Type B pancreatic cell (in vitro differentiated cells): ENCODE data around the gene ALPI. TPM values are rescaled to one million over a fixed set of nuclear protein-coding genes. Genes with fewer than 3 reads are reported as not detected.
A peak's percentile ranks its signal among the peaks of the same experiment; 100 is the strongest.
"Not testable (repeated sequence)": the region's sequence is repeated elsewhere in the genome, so short reads cannot be mapped to it uniquely, and the experiment has no call there.

Experiments
- DNase-seq: peaks from one replicate; pipeline ENCODE4 v3.0.0; 2021; ENCODE audit warnings: mixed read lengths; ENCODE audit not compliant: unreplicated experiment; ENCODE audit errors: extremely low spot score
- H3K27ac Mint-ChIP-seq: 2 replicates; pipeline ENCODE4 v1.8.0; 2021; ENCODE audit warnings: mild to moderate bottlenecking, mixed read lengths
- H3K27me3 Mint-ChIP-seq: 2 replicates; pipeline ENCODE4 v1.8.0; 2021; ENCODE audit warnings: mixed read lengths
- H3K36me3 Mint-ChIP-seq: 2 replicates; pipeline ENCODE4 v1.8.0; 2021; ENCODE audit warnings: mixed read lengths
- H3K4me1 Mint-ChIP-seq: one replicate; pipeline ENCODE4 v1.8.0; 2021; ENCODE audit warnings: mixed read lengths; ENCODE audit not compliant: unreplicated experiment
- H3K4me3 Mint-ChIP-seq: 2 replicates; pipeline ENCODE4 v1.8.0; 2021; ENCODE audit warnings: mild to moderate bottlenecking, mixed read lengths
- H3K9me3 Mint-ChIP-seq: 2 replicates; pipeline ENCODE4 v1.8.0; 2021; ENCODE audit warnings: mixed read lengths
- total RNA-seq: library from RNA; stranded (reverse); gene quantifications from 2 replicates; pipeline ENCODE4 v1.2.1, GENCODE V29; 2021; ENCODE audit warnings: low replicate concordance
- TF ChIP-seq, protein P1 (sequence below): fragments of 200-600 bp; sonication (generic); conservative IDR thresholded peaks from 2 replicates; pipeline ENCODE4 v1.5.0; 2021; ENCODE audit warnings: antibody characterized with exemption, mild to moderate bottlenecking

Gene ALPI
- total RNA-seq, 1 donor from 2014 or later, result 1.5 TPM

DNA sequence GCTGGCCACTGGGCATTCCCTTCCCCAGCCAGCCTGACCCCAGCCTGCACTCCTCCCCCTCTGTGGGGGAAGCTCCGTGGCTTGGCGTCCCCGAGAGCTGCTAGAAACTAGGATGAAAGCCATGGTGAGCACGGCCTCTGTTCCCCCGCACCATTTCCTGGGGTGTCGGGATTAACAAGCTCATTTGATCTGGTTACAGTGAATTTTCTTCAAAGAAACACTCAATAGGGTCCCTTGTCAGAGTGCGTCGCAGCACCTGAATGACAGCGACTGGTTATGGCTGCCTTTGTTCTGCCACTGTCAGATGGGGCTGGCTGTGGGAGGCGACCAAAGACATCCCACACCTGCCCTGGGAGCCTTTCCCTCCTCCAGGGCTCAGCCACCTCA, 7.7 kb upstream of the ALPI start:
- Mint-ChIP-seq H3K27me3 (peaks cover 9% of the 10 kb centered on the region), H3K36me3 (no peaks in the 10 kb centered on the region), H3K4me1 (no peaks in the 10 kb centered on the region), H3K4me3 (no peak overlapping the region), H3K9me3 (no peaks in the 10 kb centered on the region), H3K27ac (no peak overlapping the region)
- TF ChIP-seq, protein P1, sequence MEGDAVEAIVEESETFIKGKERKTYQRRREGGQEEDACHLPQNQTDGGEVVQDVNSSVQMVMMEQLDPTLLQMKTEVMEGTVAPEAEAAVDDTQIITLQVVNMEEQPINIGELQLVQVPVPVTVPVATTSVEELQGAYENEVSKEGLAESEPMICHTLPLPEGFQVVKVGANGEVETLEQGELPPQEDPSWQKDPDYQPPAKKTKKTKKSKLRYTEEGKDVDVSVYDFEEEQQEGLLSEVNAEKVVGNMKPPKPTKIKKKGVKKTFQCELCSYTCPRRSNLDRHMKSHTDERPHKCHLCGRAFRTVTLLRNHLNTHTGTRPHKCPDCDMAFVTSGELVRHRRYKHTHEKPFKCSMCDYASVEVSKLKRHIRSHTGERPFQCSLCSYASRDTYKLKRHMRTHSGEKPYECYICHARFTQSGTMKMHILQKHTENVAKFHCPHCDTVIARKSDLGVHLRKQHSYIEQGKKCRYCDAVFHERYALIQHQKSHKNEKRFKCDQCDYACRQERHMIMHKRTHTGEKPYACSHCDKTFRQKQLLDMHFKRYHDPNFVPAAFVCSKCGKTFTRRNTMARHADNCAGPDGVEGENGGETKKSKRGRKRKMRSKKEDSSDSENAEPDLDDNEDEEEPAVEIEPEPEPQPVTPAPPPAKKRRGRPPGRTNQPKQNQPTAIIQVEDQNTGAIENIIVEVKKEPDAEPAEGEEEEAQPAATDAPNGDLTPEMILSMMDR, result no peak
- no peak for DNase-seq

DNA sequence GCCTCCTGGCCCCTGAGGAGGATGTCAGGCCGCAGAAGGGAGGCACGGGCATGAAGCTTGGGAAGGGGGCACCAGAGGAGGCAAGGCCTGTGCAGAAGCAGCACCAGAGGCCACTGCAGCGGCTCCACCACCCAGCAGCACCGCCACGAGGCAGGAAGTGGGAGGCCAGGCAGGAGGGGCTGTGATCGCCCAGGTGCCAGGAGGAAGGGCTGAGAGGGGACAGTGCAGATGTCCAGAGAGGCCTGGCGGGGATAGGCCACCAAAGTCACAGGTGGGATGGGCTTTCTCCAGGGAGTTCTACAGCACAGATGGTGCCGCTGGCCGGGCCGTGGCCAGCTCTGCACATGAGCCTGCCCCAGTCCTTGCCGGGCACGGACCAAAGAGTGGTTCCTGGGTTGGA, 6.0 kb upstream of the ALPI start:
- H3K4me1 Mint-ChIP-seq, result no peaks in the 10 kb centered on the region
- no peak overlapping the region for H3K27ac Mint-ChIP-seq
- H3K9me3 Mint-ChIP-seq, result no peaks in the 10 kb centered on the region
- TF ChIP-seq, protein P1, result no peak
- H3K27me3 Mint-ChIP-seq, result peaks cover 14% of the 10 kb centered on the region
- no peak for DNase-seq
- no peak overlapping the region for H3K4me3 Mint-ChIP-seq
- no peaks in the 10 kb centered on the region for H3K36me3 Mint-ChIP-seq

DNA sequence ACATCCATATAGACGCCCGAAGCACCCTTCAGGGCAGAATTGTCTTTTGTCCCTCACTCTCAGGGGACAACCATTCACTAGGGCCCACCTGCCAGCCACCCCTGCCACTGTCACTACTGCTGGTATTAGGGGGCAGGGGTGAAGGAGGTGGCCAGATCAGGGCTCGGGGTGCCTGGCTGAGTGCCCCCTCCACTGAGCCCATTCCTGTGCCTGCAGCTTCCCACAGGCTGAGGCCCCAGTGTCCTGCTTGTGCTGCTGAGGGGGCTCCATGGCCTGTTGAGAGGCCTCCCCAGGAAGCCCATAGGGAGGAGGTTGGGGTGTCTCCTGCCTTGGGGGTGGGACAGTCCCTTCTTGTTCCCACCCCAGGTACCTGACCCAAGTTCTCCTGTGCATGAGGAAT, 4.3 kb upstream of the ALPI start:
- H3K27ac Mint-ChIP-seq, H3K4me3 Mint-ChIP-seq: not testable (repeated sequence)
- H3K27me3 Mint-ChIP-seq, result peaks cover 17% of the 10 kb centered on the region

DNA sequence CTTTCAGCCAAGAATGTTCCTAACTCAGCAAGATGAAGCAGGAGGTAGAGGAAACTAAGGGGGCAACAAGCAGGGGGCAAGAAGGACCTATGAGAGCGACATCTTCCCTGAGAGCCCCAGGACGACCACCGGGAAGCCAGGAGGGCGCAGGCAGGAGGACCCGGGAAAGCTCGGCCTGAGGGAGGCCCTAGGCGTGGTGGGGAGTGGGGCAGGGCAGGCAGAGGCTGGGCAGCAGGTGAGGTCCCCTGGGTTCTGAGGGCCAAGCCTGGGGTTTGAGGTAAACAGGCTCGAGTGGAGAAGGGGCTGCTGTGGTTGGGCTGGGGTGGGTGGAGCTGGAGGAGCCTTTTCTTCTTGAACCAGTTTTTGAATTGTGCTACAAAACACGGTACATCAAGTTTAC, 1.3 kb upstream of the ALPI start:
- peak; percentile 51 for DNase-seq
- TF ChIP-seq, protein P1, result no peak
- Mint-ChIP-seq H3K9me3 (no peaks in the 10 kb centered on the region), H3K36me3 (no peaks in the 10 kb centered on the region), H3K27ac (no peak overlapping the region), H3K4me1 (no peaks in the 10 kb centered on the region), H3K27me3 (peaks cover 17% of the 10 kb centered on the region), H3K4me3 (no peak overlapping the region)

More for the DNA sequence above, 4.3 kb upstream of the ALPI start:
- peak; percentile 50 for DNase-seq
- not testable (repeated sequence) for H3K36me3 Mint-ChIP-seq, H3K4me1 Mint-ChIP-seq, H3K9me3 Mint-ChIP-seq

DNA sequence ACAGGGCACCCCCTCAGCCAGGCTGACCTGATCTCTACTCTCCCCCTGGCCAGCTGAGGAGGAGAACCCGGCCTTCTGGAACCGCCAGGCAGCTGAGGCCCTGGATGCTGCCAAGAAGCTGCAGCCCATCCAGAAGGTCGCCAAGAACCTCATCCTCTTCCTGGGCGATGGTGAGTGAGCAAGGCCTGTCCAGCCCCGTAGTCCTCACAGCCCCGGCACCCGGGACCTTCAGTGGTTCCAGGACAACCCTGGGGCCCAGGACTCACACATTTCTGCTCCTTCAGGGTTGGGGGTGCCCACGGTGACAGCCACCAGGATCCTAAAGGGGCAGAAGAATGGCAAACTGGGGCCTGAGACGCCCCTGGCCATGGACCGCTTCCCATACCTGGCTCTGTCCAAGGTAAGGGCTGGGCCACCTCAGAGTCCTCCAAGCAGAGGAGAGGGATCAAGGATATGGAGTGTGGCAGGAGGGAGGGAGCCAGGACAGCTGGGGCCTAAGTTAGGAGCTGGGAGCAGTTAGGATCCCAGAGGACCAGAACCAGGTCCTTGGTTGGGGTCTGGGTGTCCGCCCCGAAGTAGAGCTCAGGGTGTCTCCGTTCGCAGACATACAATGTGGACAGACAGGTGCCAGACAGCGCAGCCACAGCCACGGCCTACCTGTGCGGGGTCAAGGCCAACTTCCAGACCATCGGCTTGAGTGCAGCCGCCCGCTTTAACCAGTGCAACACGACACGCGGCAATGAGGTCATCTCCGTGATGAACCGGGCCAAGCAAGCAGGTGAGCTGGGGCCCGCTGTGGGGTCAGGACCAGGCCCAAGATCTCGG, 555 bp downstream of the ALPI start:
- Mint-ChIP-seq H3K27ac (no peak overlapping the region), H3K36me3 (no peaks in the 10 kb centered on the region), H3K4me3 (no peak overlapping the region), H3K9me3 (no peaks in the 10 kb centered on the region), H3K4me1 (no peaks in the 10 kb centered on the region), H3K27me3 (peaks cover 22% of the 10 kb centered on the region)
- TF ChIP-seq, protein P1, result no peak
- DNase-seq, result peak; percentile 65

DNA sequence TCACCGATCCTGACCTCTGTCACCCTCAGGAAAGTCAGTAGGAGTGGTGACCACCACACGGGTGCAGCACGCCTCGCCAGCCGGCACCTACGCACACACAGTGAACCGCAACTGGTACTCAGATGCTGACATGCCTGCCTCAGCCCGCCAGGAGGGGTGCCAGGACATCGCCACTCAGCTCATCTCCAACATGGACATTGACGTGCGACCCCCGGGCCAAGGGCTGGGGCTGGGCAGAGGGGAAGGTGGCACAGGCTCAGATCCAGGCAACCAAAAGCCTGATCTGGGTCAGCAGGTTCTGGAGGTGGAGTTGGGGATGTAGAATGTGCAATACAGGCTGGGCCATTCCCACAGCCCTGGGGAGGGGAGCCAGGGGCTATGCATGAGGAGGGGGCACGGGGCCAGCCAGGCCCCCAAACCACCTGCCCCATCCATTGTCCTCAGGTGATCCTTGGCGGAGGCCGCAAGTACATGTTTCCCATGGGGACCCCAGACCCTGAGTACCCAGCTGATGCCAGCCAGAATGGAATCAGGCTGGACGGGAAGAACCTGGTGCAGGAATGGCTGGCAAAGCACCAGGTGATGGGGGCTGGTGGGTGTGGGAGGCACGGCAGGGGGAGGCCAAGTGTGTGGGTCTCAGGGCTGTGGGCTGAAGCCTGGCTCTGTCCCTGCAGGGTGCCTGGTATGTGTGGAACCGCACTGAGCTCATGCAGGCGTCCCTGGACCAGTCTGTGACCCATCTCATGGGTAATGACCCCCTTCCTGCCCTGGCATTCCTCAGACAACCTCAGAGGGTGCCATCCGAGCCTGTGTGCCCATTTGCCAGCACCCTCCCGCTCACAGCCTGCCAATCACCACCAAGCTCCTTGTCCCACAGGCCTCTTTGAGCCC, 1.4 kb downstream of the ALPI start:
- Mint-ChIP-seq H3K4me1 (no peaks in the 10 kb centered on the region), H3K4me3 (no peak overlapping the region), H3K9me3 (no peaks in the 10 kb centered on the region), H3K36me3 (no peaks in the 10 kb centered on the region), H3K27ac (no peak overlapping the region), H3K27me3 (peaks cover 24% of the 10 kb centered on the region)
- TF ChIP-seq, protein P1, result no peak
- no peak for DNase-seq
